GM12878 (cell line): ENCODE data around the gene ING4. TPM values are rescaled to one million over a fixed set of nuclear protein-coding genes. Genes with fewer than 3 reads are reported as not detected.

Source experiments
- BHLHE40 ChIP-seq, 2 experiments: fragments of 450-650 bp in 1 of 2; IDR thresholded peaks; 2 replicates each; pipeline ENCODE4 v1.6.1; 2011 to 2017; ENCODE audit warnings: low read depth in 2 of 2, borderline replicate concordance in 1 of 2, improper control_type of control experiment in 1 of 2, low read length in 1 of 2, mild to moderate bottlenecking in 1 of 2
- BMI1 ChIP-seq: fragments of 450-650 bp; IDR thresholded peaks from 2 replicates; pipeline ENCODE4 v1.6.1; 2016; ENCODE audit warnings: mild to moderate bottlenecking, moderate library complexity, borderline replicate concordance
- ETV6 ChIP-seq, 2 experiments: fragments of 450-650 bp in 1 of 2; IDR thresholded peaks in 1 of 2; conservative IDR thresholded peaks in 1 of 2; 2 replicates each; pipeline ENCODE4 v1.6.1; 2014; ENCODE audit warnings: antibody characterized with exemption in 1 of 2, borderline replicate concordance in 1 of 2, low read depth in 1 of 2, mild to moderate bottlenecking in 1 of 2, moderate library complexity in 1 of 2
- HDAC2 ChIP-seq: fragments of 200-600 bp; sonication (generic); IDR thresholded peaks from 2 replicates; pipeline ENCODE4 v1.6.1; 2017
- IKZF1 ChIP-seq: fragments of 450-650 bp; conservative IDR thresholded peaks from 2 replicates; pipeline ENCODE4 v1.6.1; 2017; ENCODE audit warnings: antibody characterized with exemption, mild to moderate bottlenecking
- IRF5 ChIP-seq: fragments of 450-650 bp; IDR thresholded peaks from 2 replicates; pipeline ENCODE4 v1.6.1; 2017; ENCODE audit warnings: borderline replicate concordance
- KAT2A ChIP-seq: conservative IDR thresholded peaks from 2 replicates; pipeline ENCODE4 v1.6.1; 2011; ENCODE audit warnings: low read depth, low read length; ENCODE audit not compliant: control insufficient read depth
- KLF5 ChIP-seq: fragments of 450-650 bp; IDR thresholded peaks from 2 replicates; pipeline ENCODE4 v1.6.1; 2014; ENCODE audit warnings: mild to moderate bottlenecking; ENCODE audit not compliant: partially characterized antibody
- MEF2B ChIP-seq: fragments of 450-650 bp; IDR thresholded peaks from 2 replicates; pipeline ENCODE4 v1.6.1; 2018; ENCODE audit warnings: mild to moderate bottlenecking, moderate library complexity; ENCODE audit not compliant: partially characterized antibody, poor library complexity, severe bottlenecking
- MXI1 ChIP-seq: fragments of 150-350 bp; IDR thresholded peaks from 2 replicates; pipeline ENCODE4 v1.6.1; 2011; ENCODE audit warnings: low read depth, mild to moderate bottlenecking, inconsistent platforms, low read length, improper control_type of control experiment
- POLR2A ChIP-seq: IDR thresholded peaks from 2 replicates; pipeline ENCODE4 v1.6.1; 2011; ENCODE audit warnings: low read depth, mild to moderate bottlenecking, low read length
- RAD51 ChIP-seq: fragments of 450-650 bp; IDR thresholded peaks from 2 replicates; pipeline ENCODE4 v1.6.1; 2016; ENCODE audit warnings: moderate library complexity, mild to moderate bottlenecking, inconsistent platforms
- SREBF1 ChIP-seq: IDR thresholded peaks from 2 replicates; pipeline ENCODE4 v1.6.1; 2012; ENCODE audit warnings: mild to moderate bottlenecking, low read length
- SUPT20H ChIP-seq: IDR thresholded peaks from 2 replicates; pipeline ENCODE4 v1.6.1; 2011; ENCODE audit warnings: low read depth, mild to moderate bottlenecking, low read length, moderate library complexity, borderline replicate concordance; ENCODE audit not compliant: control insufficient read depth
- YY1 ChIP-seq: IDR thresholded peaks from 2 replicates; pipeline ENCODE4 v1.6.1; 2011; ENCODE audit warnings: low read depth, mild to moderate bottlenecking, low read length
- polyA plus RNA-seq, 11 experiments: library from polyadenylated mRNA; depleted of rRNA in 4 of 11; unstranded in 6 of 11; stranded (reverse) in 5 of 11; fragments of >200 nt; fragmentation: Nextera tagmentation in 4 of 11; fragmentation: Illumina TruSeq in 1 of 11; extraction: Ambion mirVana in 4 of 11; extraction: Trizol in 1 of 11; gene quantifications; 1 replicate in 1 of 11; 2 replicates in 10 of 11; pipeline versions ENCODE4 v1.2.1 to v1.2.3, GENCODE V29; 2011 to 2016; ENCODE audit warnings: inconsistent platforms in 2 of 11, missing spikeins in 2 of 11, low read depth in 1 of 11
- total RNA-seq, 4 experiments: library from RNA; depleted of rRNA in 3 of 4; stranded (reverse); fragments of >200 nt in 3 of 4; fragmentation: Illumina TruSeq in 1 of 4; extraction: Trizol in 1 of 4; gene quantifications; 2 replicates each; pipeline versions ENCODE4 v1.2.1 to v1.2.3, GENCODE V29; 2013 to 2021
- TF ChIP-seq, protein P1 (sequence below): fragments of 150-350 bp; IDR thresholded peaks from 2 replicates; pipeline ENCODE4 v1.6.1; 2016; ENCODE audit warnings: low read depth, low read length
- TF ChIP-seq, protein P2 (sequence below): IDR thresholded peaks from 2 replicates; pipeline ENCODE4 v1.6.1; 2012; ENCODE audit warnings: improper control_type of control experiment, low read depth, low read length; ENCODE audit not compliant: insufficient replicate concordance
- TF ChIP-seq, protein P3 (sequence below): IDR thresholded peaks from 2 replicates; pipeline ENCODE4 v1.6.1; 2011; ENCODE audit warnings: low read depth, mild to moderate bottlenecking, low read length, moderate library complexity, borderline replicate concordance; ENCODE audit errors: extremely low read depth

The ING4 gene
- total and polyA plus RNA-seq, 10 of the 15 experiments (the other 5 are each of a cell fraction or from before 2014, with no cell fraction given), result 7.2 to 53.9 (median 21.8) TPM

- TF ChIP-seq, protein P1, sequence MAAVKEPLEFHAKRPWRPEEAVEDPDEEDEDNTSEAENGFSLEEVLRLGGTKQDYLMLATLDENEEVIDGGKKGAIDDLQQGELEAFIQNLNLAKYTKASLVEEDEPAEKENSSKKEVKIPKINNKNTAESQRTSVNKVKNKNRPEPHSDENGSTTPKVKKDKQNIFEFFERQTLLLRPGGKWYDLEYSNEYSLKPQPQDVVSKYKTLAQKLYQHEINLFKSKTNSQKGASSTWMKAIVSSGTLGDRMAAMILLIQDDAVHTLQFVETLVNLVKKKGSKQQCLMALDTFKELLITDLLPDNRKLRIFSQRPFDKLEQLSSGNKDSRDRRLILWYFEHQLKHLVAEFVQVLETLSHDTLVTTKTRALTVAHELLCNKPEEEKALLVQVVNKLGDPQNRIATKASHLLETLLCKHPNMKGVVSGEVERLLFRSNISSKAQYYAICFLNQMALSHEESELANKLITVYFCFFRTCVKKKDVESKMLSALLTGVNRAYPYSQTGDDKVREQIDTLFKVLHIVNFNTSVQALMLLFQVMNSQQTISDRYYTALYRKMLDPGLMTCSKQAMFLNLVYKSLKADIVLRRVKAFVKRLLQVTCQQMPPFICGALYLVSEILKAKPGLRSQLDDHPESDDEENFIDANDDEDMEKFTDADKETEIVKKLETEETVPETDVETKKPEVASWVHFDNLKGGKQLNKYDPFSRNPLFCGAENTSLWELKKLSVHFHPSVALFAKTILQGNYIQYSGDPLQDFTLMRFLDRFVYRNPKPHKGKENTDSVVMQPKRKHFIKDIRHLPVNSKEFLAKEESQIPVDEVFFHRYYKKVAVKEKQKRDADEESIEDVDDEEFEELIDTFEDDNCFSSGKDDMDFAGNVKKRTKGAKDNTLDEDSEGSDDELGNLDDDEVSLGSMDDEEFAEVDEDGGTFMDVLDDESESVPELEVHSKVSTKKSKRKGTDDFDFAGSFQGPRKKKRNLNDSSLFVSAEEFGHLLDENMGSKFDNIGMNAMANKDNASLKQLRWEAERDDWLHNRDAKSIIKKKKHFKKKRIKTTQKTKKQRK, result no peak
- TF ChIP-seq HDAC2, result 0 out of 2 replicates have a peak, but pooled peaks have one; percentile 84
- no peak for TF ChIP-seq KLF5
- TF ChIP-seq IRF5, result no peak
- TF ChIP-seq MEF2B, result no peak
- no peak for TF ChIP-seq BMI1
- TF ChIP-seq ETV6 (conservative IDR thresholded peaks at IDR 0.05 in 1 of 2, IDR thresholded peaks at IDR 0.05 in 1 of 2; ENCODE audit: borderline replicate concordance in 1 of 2, low read depth in 1 of 2), result peak in 1 of 2 experiments; percentile 76; a peak in 1 of 4 replicates
- no peak for TF ChIP-seq KAT2A
- TF ChIP-seq MXI1, result no peak; the same call in 1 of the 2 replicates
- peak; percentile 98 for TF ChIP-seq YY1
- TF ChIP-seq SUPT20H, result no peak
- TF ChIP-seq, protein P2, sequence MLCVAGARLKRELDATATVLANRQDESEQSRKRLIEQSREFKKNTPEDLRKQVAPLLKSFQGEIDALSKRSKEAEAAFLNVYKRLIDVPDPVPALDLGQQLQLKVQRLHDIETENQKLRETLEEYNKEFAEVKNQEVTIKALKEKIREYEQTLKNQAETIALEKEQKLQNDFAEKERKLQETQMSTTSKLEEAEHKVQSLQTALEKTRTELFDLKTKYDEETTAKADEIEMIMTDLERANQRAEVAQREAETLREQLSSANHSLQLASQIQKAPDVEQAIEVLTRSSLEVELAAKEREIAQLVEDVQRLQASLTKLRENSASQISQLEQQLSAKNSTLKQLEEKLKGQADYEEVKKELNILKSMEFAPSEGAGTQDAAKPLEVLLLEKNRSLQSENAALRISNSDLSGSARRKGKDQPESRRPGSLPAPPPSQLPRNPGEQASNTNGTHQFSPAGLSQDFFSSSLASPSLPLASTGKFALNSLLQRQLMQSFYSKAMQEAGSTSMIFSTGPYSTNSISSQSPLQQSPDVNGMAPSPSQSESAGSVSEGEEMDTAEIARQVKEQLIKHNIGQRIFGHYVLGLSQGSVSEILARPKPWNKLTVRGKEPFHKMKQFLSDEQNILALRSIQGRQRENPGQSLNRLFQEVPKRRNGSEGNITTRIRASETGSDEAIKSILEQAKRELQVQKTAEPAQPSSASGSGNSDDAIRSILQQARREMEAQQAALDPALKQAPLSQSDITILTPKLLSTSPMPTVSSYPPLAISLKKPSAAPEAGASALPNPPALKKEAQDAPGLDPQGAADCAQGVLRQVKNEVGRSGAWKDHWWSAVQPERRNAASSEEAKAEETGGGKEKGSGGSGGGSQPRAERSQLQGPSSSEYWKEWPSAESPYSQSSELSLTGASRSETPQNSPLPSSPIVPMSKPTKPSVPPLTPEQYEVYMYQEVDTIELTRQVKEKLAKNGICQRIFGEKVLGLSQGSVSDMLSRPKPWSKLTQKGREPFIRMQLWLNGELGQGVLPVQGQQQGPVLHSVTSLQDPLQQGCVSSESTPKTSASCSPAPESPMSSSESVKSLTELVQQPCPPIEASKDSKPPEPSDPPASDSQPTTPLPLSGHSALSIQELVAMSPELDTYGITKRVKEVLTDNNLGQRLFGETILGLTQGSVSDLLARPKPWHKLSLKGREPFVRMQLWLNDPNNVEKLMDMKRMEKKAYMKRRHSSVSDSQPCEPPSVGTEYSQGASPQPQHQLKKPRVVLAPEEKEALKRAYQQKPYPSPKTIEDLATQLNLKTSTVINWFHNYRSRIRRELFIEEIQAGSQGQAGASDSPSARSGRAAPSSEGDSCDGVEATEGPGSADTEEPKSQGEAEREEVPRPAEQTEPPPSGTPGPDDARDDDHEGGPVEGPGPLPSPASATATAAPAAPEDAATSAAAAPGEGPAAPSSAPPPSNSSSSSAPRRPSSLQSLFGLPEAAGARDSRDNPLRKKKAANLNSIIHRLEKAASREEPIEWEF, result no peak
- peak; percentile 46 for TF ChIP-seq RAD51
- TF ChIP-seq, protein P3, sequence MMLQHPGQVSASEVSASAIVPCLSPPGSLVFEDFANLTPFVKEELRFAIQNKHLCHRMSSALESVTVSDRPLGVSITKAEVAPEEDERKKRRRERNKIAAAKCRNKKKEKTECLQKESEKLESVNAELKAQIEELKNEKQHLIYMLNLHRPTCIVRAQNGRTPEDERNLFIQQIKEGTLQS, result 0 out of 2 replicates have a peak, but pooled peaks have one; percentile 41
- no peak; the same call in 1 of the 2 replicates for TF ChIP-seq SREBF1
- TF ChIP-seq POLR2A, result peak; percentile 68
- peak; percentile 99 for TF ChIP-seq IKZF1
- TF ChIP-seq BHLHE40 (IDR thresholded peaks at IDR 0.05; ENCODE audit: borderline replicate concordance in 1 of 2, low read depth in 2 of 2, low read length in 1 of 2), result peak in 1 of 2 experiments; percentile 36; a peak in 1 of 4 replicates
Observed at GRCh38 chr12:6662906-6663742, at the start of gene ING4 (continued).
